ENCODE results near the gene C15orf62.

The C15orf62 gene

DNA sequence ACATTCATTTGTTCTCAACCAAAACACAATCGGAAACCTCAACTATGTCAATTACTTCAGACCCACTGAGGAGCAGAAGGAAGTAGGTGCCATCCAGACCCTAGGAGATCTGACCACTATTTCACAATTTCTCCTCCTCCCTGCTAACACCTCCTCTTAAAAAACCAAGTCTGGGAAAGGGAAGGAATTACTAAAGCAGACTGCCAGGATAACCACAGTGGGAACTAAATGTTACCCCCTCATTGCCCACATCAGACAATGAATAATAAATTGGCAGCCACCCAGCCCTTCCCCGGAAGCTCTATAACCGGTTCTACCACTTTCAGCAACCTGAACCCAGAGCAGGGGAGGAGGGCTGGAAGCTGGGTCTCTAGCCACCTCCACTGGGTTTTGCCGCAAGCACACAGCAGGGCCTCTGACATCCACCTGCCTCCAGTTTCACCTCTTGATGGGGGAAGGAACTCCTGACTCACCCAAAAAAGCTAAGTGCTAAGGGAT lies 17.6 kb downstream of the C15orf62 start:
- ChIA-PET POLR2A (no interaction called here), CTCF (interaction anchor here (0.6 kb wide), 1 partner anchor 281 kb away, joined by 3 read pairs; no protein-coding TSS in a partner anchor)
- no peak for TF ChIP-seq SUZ12 (IDR thresholded peaks at IDR 0.05)
- TF ChIP-seq PKNOX1 (IDR thresholded peaks at IDR 0.05): no peak
- no peak for TF ChIP-seq FOXM1 (IDR thresholded peaks at IDR 0.05; ENCODE audit: borderline replicate concordance)
- no peak for TF ChIP-seq SP1 (IDR thresholded peaks at IDR 0.05)
- no peak for TF ChIP-seq HDGF (IDR thresholded peaks at IDR 0.05; ENCODE audit: borderline replicate concordance)
- no peak for DNase-seq (ENCODE audit: extremely low spot score)

GRCh38 chr15:40787991-40788390 lies 18.2 kb downstream of the C15orf62 start:
- TF ChIP-seq CTBP1 (IDR thresholded peaks at IDR 0.05; ENCODE audit: borderline replicate concordance) (no peak), SUZ12 (IDR thresholded peaks at IDR 0.05) (no peak), FOXK2 (IDR thresholded peaks at IDR 0.05) (no peak), SP1 (IDR thresholded peaks at IDR 0.05) (no peak), ZNF384 (IDR thresholded peaks at IDR 0.05) (no peak), PKNOX1 (IDR thresholded peaks at IDR 0.05) (no peak), FOXM1 (IDR thresholded peaks at IDR 0.05; ENCODE audit: borderline replicate concordance) (no peak), ARNT (IDR thresholded peaks at IDR 0.05) (no peak), L3MBTL2 (conservative IDR thresholded peaks at IDR 0.05) (no peak), ELF4 (IDR thresholded peaks at IDR 0.05) (no peak), LEF1 (IDR thresholded peaks at IDR 0.05; ENCODE audit: borderline replicate concordance) (no peak), NFRKB (IDR thresholded peaks at IDR 0.05) (no peak)
- CTCF ChIA-PET: interaction anchor here (0.6 kb wide), 1 partner anchor 281 kb away, joined by 3 read pairs; no protein-coding TSS in a partner anchor
- no peak for DNase-seq (ENCODE audit: extremely low spot score)
- POLR2A ChIA-PET: no interaction called here

GRCh38 chr15:40789119-40789518 lies 19.3 kb downstream of the C15orf62 start:
- CTCF ChIA-PET: interaction anchor here (1.0 kb wide), 1 partner anchor 69 kb away, joined by 3 read pairs; no protein-coding TSS in a partner anchor
- DNase-seq (ENCODE audit: extremely low spot score): no peak
- no peak for TF ChIP-seq PKNOX1 (IDR thresholded peaks at IDR 0.05)
- no peak for TF ChIP-seq NFRKB (IDR thresholded peaks at IDR 0.05)
- POLR2A ChIA-PET: no interaction called here

- ChIA-PET POLR2A (no interaction called here), CTCF (interaction anchor here (1.0 kb wide), 1 partner anchor 68 kb away, joined by 3 read pairs; no protein-coding TSS in a partner anchor)
- no peak for DNase-seq (ENCODE audit: extremely low spot score)
- no peak for TF ChIP-seq ZNF384 (IDR thresholded peaks at IDR 0.05)
- no peak for TF ChIP-seq BHLHE40 (IDR thresholded peaks at IDR 0.05; ENCODE audit: borderline replicate concordance)
- TF ChIP-seq PKNOX1 (IDR thresholded peaks at IDR 0.05): no peak
- no peak for TF ChIP-seq FOXK2 (IDR thresholded peaks at IDR 0.05)
- no peak for TF ChIP-seq SP1 (IDR thresholded peaks at IDR 0.05)
- TF ChIP-seq NFRKB (IDR thresholded peaks at IDR 0.05): no peak
- no peak for TF ChIP-seq CTBP1 (IDR thresholded peaks at IDR 0.05; ENCODE audit: borderline replicate concordance)
- no peak for TF ChIP-seq HDGF (IDR thresholded peaks at IDR 0.05; ENCODE audit: borderline replicate concordance)
- no peak for TF ChIP-seq ARNT (IDR thresholded peaks at IDR 0.05)
- no peak for TF ChIP-seq TARDBP (IDR thresholded peaks at IDR 0.05)
- no peak for TF ChIP-seq LEF1 (IDR thresholded peaks at IDR 0.05; ENCODE audit: borderline replicate concordance)
- TF ChIP-seq L3MBTL2 (conservative IDR thresholded peaks at IDR 0.05): no peak
- no peak for TF ChIP-seq FOXA1 (IDR thresholded peaks at IDR 0.05)
- no peak for TF ChIP-seq ELF4 (IDR thresholded peaks at IDR 0.05)
- no peak for TF ChIP-seq FOXM1 (IDR thresholded peaks at IDR 0.05; ENCODE audit: borderline replicate concordance)
- no peak for TF ChIP-seq SUZ12 (IDR thresholded peaks at IDR 0.05)
Observed at GRCh38 chr15:40789999-40790398, 20.2 kb downstream of the C15orf62 start.

GRCh38 chr15:40790718-40791117 lies 20.9 kb downstream of the C15orf62 start:
- TF ChIP-seq FOXA1 (IDR thresholded peaks at IDR 0.05) (no peak), BHLHE40 (IDR thresholded peaks at IDR 0.05; ENCODE audit: borderline replicate concordance) (no peak), SUZ12 (IDR thresholded peaks at IDR 0.05) (no peak), CTBP1 (IDR thresholded peaks at IDR 0.05; ENCODE audit: borderline replicate concordance) (no peak), LEF1 (IDR thresholded peaks at IDR 0.05; ENCODE audit: borderline replicate concordance) (no peak), NFRKB (IDR thresholded peaks at IDR 0.05) (no peak), FOXM1 (IDR thresholded peaks at IDR 0.05; ENCODE audit: borderline replicate concordance) (no peak), PKNOX1 (IDR thresholded peaks at IDR 0.05) (no peak), ELF4 (IDR thresholded peaks at IDR 0.05) (no peak)
- no peak for DNase-seq (ENCODE audit: extremely low spot score)
- POLR2A ChIA-PET: interaction anchor here (2.1 kb wide), 1 partner anchor 16 kb away, joined by 6 read pairs; the partner anchor contains the start of genes DNAJC17 and ZFYVE19
- CTCF ChIA-PET: no interaction called here
